HepG2 (cell line): ENCODE results near the gene ANKRD44. TPM values are rescaled to one million over a fixed set of nuclear protein-coding genes. Genes with fewer than 3 reads are reported as not detected.
A peak's percentile ranks its signal among the peaks of the same experiment; 100 is the strongest.

Source experiments
- CREB1 ChIP-seq, 2 experiments: fragments of 450-650 bp in 1 of 2; IDR thresholded peaks; 2 replicates each; pipeline ENCODE4 v1.6.1; 2016 to 2017; ENCODE audit warnings: control low read depth in 1 of 2, mild to moderate bottlenecking in 1 of 2, missing compliant biosample characterization in 1 of 2, missing genetic modification characterization in 1 of 2
- EP300 ChIP-seq, 3 experiments: sonication (generic) in 1 of 3; formaldehyde crosslinking in 1 of 3; IDR thresholded peaks; 2 replicates each; pipeline versions ENCODE4 v1.5.1 to v1.6.1; 2011 to 2020; ENCODE audit warnings: low read depth in 2 of 3, low read length in 2 of 3, borderline replicate concordance in 1 of 3, improper control_type of control experiment in 1 of 3, mild to moderate bottlenecking in 1 of 3, missing genetic modification reagents in 1 of 3, moderate library complexity in 1 of 3
- IKZF1 ChIP-seq: fragments of 450-650 bp; IDR thresholded peaks from 2 replicates; pipeline ENCODE4 v1.7.1; 2016
- MYC ChIP-seq: sonication (generic); formaldehyde crosslinking; IDR thresholded peaks from 2 replicates; pipeline ENCODE4 v1.9.0; 2021; ENCODE audit warnings: missing genetic modification reagents, borderline replicate concordance
- NFIB ChIP-seq: sonication (generic); formaldehyde crosslinking; IDR thresholded peaks from 2 replicates; pipeline ENCODE4 v1.9.0; 2021; ENCODE audit warnings: missing genetic modification reagents, mild to moderate bottlenecking, borderline replicate concordance
- PTBP1 ChIP-seq: fragments of 200-400 bp; formaldehyde crosslinking; IDR thresholded peaks from 2 replicates; pipeline ENCODE4 v1.6.1; 2018; ENCODE audit warnings: low read length, low read depth; ENCODE audit not compliant: poor library complexity, severe bottlenecking
- SIX1 ChIP-seq: sonication (generic); formaldehyde crosslinking; IDR thresholded peaks from 2 replicates; pipeline ENCODE4 v1.4.0; 2020; ENCODE audit warnings: missing genetic modification reagents, borderline replicate concordance
- THYN1 ChIP-seq: sonication (generic); formaldehyde crosslinking; IDR thresholded peaks from 2 replicates; pipeline ENCODE4 v1.8.1; 2023; ENCODE audit warnings: low read depth, mild to moderate bottlenecking, moderate library complexity, missing genetic modification reagents, borderline replicate concordance
- ZBTB42 ChIP-seq: sonication (generic); formaldehyde crosslinking; IDR thresholded peaks from 2 replicates; pipeline ENCODE4 v1.5.0; 2020; ENCODE audit warnings: mild to moderate bottlenecking, missing genetic modification reagents
- ZKSCAN5 ChIP-seq: sonication (generic); formaldehyde crosslinking; IDR thresholded peaks from 2 replicates; pipeline ENCODE4 v1.5.1; 2020; ENCODE audit warnings: mild to moderate bottlenecking, missing genetic modification reagents
- ZNF264 ChIP-seq: sonication (generic); formaldehyde crosslinking; IDR thresholded peaks from 2 replicates; pipeline ENCODE4 v1.4.0; 2020; ENCODE audit warnings: missing genetic modification reagents
- ZNF317 ChIP-seq: sonication (generic); formaldehyde crosslinking; IDR thresholded peaks from 2 replicates; pipeline ENCODE4 v1.5.0; 2020; ENCODE audit warnings: mild to moderate bottlenecking, missing genetic modification reagents
- ZNF564 ChIP-seq: sonication (generic); formaldehyde crosslinking; IDR thresholded peaks from 2 replicates; pipeline ENCODE4 v1.8.1; 2023; ENCODE audit warnings: mild to moderate bottlenecking, missing genetic modification reagents
- ZNF567 ChIP-seq: sonication (generic); formaldehyde crosslinking; IDR thresholded peaks from 2 replicates; pipeline ENCODE4 v1.8.1; 2023; ENCODE audit warnings: mild to moderate bottlenecking, missing genetic modification reagents, borderline replicate concordance
- ZNF781 ChIP-seq: sonication (generic); formaldehyde crosslinking; IDR thresholded peaks from 2 replicates; pipeline ENCODE4 v1.5.1; 2020; ENCODE audit warnings: borderline replicate concordance, mild to moderate bottlenecking, missing genetic modification reagents; ENCODE audit errors: not compliant biosample characterization
- polyA plus RNA-seq, 8 experiments: library from polyadenylated mRNA; depleted of rRNA in 3 of 8; stranded (reverse) in 7 of 8; unstranded in 1 of 8; fragments of >200 nt; fragmentation: Illumina TruSeq in 4 of 8; extraction: Trizol in 4 of 8; gene quantifications; 2 replicates each; pipeline versions ENCODE4 v1.2.1 to v1.2.3, GENCODE V29; 2011 to 2016; ENCODE audit warnings: low read depth in 4 of 8, missing spikeins in 1 of 8, mixed read lengths in 1 of 8; ENCODE audit not compliant: insufficient read depth in 1 of 8
- total RNA-seq, 5 experiments: library from RNA; depleted of rRNA; stranded (reverse); fragments of >200 nt; fragmentation: Illumina TruSeq; extraction: Trizol; gene quantifications; 2 replicates each; pipeline ENCODE4 v1.2.3, GENCODE V29; 2016; ENCODE audit warnings: low read depth in 1 of 5
- TF ChIP-seq, protein P1 (sequence below): sonication (generic); formaldehyde crosslinking; IDR thresholded peaks from 2 replicates; pipeline ENCODE4 v1.8.0; 2022; ENCODE audit warnings: mild to moderate bottlenecking, missing genetic modification reagents
- TF ChIP-seq, protein P2 (sequence below): sonication (generic); formaldehyde crosslinking; IDR thresholded peaks from 2 replicates; pipeline ENCODE4 v1.5.0; 2020; ENCODE audit warnings: mild to moderate bottlenecking, missing genetic modification reagents
- TF ChIP-seq, protein P3 (sequence below): sonication (generic); formaldehyde crosslinking; IDR thresholded peaks from 2 replicates; pipeline ENCODE4 v1.5.1; 2020; ENCODE audit warnings: mild to moderate bottlenecking, missing genetic modification reagents

The ANKRD44 gene
- total and polyA plus RNA-seq, 2 of the 13 experiments (the other 11 are each of a cell fraction or from before 2014, with no cell fraction given) = 0.04 to 0.11 TPM

DNA sequence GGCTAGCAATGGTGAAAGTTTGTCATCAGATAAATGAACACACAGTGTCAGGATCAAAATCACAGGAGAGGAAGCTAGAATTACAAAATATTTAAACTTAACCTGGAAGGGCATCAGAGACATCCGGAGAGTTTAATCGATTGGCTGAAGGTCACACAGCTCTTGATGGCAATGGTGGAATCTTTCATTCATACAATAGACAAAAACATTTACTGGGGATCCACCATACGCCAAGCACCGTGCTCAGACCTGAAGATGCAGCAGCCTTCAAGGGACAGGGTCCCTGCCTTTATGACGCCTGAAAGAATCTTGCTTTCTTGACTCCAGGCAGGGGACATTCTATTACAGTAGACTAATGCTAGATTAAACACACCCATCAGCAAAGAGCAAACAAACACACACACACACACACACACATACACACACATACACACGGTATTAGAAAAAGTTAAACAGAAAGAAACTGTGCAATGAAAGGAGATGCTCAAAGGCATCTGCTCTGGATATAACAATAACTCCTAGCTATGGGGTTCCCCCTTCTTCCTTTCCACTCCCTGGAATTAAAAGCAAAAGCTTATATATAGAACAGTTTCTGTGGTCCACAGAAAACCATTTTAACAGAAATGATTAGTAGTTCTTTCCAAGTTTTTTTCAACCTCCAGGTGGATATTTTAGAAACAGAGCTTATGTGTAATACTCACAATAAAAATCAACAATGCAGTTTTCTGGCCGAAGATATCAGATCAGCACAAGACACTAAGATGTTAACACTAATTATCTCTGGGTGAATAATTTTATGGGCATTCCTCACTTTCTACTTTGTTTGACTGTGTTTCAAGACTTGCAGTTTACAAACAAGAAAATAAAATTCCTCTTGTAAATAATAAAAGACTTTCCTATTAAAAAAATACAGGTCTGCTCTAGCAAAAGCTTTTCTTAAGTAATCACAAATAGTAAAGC is 151.7 kb downstream of the ANKRD44 start (continued):
- TF ChIP-seq ZNF264 (CRISPR knock-in tag) (no peak), ZNF781 (CRISPR knock-in tag) (no peak), ZNF317 (CRISPR knock-in tag) (no peak), NFIB (no peak), SIX1 (CRISPR knock-in tag) (peak; percentile 79; the same call in 1 of the 2 replicates), MYC (CRISPR knock-in tag) (no peak), EP300 (IDR thresholded peaks at IDR 0.05; ENCODE audit: low read depth in 2 of 2, low read length in 2 of 2) (peak in 1 of 2 experiments; percentile 22; a peak in 1 of 4 replicates), EP300 (CRISPR knock-in tag; IDR thresholded peaks at IDR 0.05; ENCODE audit: borderline replicate concordance) (no peak; the same call in 1 of the 2 replicates), THYN1 (CRISPR knock-in tag) (no peak), ZNF564 (CRISPR knock-in tag) (peak; percentile 58; the same call in 1 of the 2 replicates), PTBP1 (no peak), ZNF567 (CRISPR knock-in tag) (no peak), ZKSCAN5 (CRISPR knock-in tag) (no peak), ZBTB42 (CRISPR knock-in tag) (no peak), CREB1 (IDR thresholded peaks at IDR 0.05) (no peak), CREB1 (CRISPR knock-in tag; IDR thresholded peaks at IDR 0.05) (peak; percentile 7; the same call in 1 of the 2 replicates), IKZF1 (no peak)
- TF ChIP-seq, protein P1, sequence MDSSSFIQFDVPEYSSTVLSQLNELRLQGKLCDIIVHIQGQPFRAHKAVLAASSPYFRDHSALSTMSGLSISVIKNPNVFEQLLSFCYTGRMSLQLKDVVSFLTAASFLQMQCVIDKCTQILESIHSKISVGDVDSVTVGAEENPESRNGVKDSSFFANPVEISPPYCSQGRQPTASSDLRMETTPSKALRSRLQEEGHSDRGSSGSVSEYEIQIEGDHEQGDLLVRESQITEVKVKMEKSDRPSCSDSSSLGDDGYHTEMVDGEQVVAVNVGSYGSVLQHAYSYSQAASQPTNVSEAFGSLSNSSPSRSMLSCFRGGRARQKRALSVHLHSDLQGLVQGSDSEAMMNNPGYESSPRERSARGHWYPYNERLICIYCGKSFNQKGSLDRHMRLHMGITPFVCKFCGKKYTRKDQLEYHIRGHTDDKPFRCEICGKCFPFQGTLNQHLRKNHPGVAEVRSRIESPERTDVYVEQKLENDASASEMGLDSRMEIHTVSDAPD (CRISPR knock-in tag) = no peak
- TF ChIP-seq, protein P2, sequence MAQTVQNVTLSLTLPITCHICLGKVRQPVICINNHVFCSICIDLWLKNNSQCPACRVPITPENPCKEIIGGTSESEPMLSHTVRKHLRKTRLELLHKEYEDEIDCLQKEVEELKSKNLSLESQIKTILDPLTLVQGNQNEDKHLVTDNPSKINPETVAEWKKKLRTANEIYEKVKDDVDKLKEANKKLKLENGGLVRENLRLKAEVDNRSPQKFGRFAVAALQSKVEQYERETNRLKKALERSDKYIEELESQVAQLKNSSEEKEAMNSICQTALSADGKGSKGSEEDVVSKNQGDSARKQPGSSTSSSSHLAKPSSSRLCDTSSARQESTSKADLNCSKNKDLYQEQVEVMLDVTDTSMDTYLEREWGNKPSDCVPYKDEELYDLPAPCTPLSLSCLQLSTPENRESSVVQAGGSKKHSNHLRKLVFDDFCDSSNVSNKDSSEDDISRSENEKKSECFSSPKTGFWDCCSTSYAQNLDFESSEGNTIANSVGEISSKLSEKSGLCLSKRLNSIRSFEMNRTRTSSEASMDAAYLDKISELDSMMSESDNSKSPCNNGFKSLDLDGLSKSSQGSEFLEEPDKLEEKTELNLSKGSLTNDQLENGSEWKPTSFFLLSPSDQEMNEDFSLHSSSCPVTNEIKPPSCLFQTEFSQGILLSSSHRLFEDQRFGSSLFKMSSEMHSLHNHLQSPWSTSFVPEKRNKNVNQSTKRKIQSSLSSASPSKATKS (CRISPR knock-in tag) = peak; percentile 53; the same call in 1 of the 2 replicates
- TF ChIP-seq, protein P3, sequence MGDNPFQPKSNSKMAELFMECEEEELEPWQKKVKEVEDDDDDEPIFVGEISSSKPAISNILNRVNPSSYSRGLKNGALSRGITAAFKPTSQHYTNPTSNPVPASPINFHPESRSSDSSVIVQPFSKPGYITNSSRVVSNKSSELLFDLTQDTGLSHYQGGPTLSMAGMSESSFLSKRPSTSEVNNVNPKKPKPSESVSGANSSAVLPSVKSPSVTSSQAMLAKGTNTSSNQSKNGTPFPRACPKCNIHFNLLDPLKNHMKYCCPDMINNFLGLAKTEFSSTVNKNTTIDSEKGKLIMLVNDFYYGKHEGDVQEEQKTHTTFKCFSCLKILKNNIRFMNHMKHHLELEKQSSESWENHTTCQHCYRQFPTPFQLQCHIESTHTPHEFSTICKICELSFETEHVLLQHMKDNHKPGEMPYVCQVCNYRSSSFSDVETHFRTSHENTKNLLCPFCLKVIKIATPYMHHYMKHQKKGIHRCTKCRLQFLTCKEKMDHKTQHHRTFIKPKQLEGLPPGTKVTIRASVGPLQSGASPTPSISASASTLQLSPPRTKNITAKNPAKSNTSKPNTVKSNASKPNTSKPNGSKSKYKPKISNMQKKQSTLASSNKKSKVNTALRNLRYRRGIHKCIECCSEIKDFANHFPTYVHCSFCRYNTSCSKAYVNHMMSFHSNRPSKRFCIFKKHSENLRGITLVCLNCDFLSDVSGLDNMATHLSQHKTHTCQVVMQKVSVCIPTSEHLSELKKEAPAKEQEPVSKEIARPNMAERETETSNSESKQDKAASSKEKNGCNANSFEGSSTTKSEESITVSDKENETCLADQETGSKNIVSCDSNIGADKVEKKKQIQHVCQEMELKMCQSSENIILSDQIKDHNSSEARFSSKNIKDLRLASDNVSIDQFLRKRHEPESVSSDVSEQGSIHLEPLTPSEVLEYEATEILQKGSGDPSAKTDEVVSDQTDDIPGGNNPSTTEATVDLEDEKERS = 0 out of 2 replicates have a peak, but pooled peaks have one; percentile 21
